HG02759 (cell line): ENCODE measurements around the gene RAPH1.

ENCODE experiments used
- ATAC-seq: cut with Tn5 transposase; IDR thresholded peaks from one replicate; pipeline ENCODE4 v1.9.1; 2021; ENCODE audit warnings: mild to moderate bottlenecking, moderate library complexity; ENCODE audit not compliant: unreplicated experiment

The RAPH1 gene

GRCh38 chr2:203535078-203535783 lies at the start of gene RAPH1:
RAPH1 (minus strand) TSS chr2:203535301; CDS start chr2:203495353, 39,948 bp downstream.
- ATAC-seq = peak; percentile 75

GRCh38 chr2:203584784-203585183 lies 49.7 kb upstream of the RAPH1 start:
- ATAC-seq = peak; percentile 35

GRCh38 chr2:203583701-203584100 lies 48.6 kb upstream of the RAPH1 start:
- peak; percentile 68 for ATAC-seq

GRCh38 chr2:203583084-203583695 lies 48.1 kb upstream of the RAPH1 start:
- no peak for ATAC-seq

- ATAC-seq = no peak
Measured at GRCh38 chr2:203582468-203582867, 47.4 kb upstream of the RAPH1 start.

GRCh38 chr2:203580844-203581243 lies 45.7 kb upstream of the RAPH1 start:
- ATAC-seq = no peak

- ATAC-seq = no peak
Measured at GRCh38 chr2:203579730-203580129, 44.6 kb upstream of the RAPH1 start.

GRCh38 chr2:203578759-203579643 lies 43.9 kb upstream of the RAPH1 start:
- peak; percentile 87 for ATAC-seq

- no peak for ATAC-seq
Measured at GRCh38 chr2:203574824-203575223, 39.7 kb upstream of the RAPH1 start.

GRCh38 chr2:203572316-203572715 lies 37.2 kb upstream of the RAPH1 start:
- ATAC-seq = no peak

GRCh38 chr2:203569677-203570316 lies 34.7 kb upstream of the RAPH1 start:
- no peak for ATAC-seq

GRCh38 chr2:203567691-203568090 lies 32.6 kb upstream of the RAPH1 start:
- no peak for ATAC-seq

- ATAC-seq = no peak
Measured at GRCh38 chr2:203566161-203566560, 31.1 kb upstream of the RAPH1 start.

- no peak for ATAC-seq
Measured at GRCh38 chr2:203565076-203565475, 30.0 kb upstream of the RAPH1 start.

- no peak for ATAC-seq
Measured at GRCh38 chr2:203562268-203562667, 27.2 kb upstream of the RAPH1 start.

GRCh38 chr2:203559641-203560040 lies 24.5 kb upstream of the RAPH1 start:
- no peak for ATAC-seq

GRCh38 chr2:203553784-203554183 lies 18.7 kb upstream of the RAPH1 start:
- ATAC-seq = no peak

- no peak for ATAC-seq
Measured at GRCh38 chr2:203551778-203552177, 16.7 kb upstream of the RAPH1 start.

- ATAC-seq = no peak
Measured at GRCh38 chr2:203550266-203550665, 15.2 kb upstream of the RAPH1 start.

- no peak for ATAC-seq
Measured at GRCh38 chr2:203549406-203549805, 14.3 kb upstream of the RAPH1 start.

- ATAC-seq = no peak
Measured at GRCh38 chr2:203548887-203549286, 13.8 kb upstream of the RAPH1 start.
